GM21390 (cell line): Measurements from ENCODE around the gene GRWD1.
A peak's percentile ranks its signal among the peaks of the same experiment; 100 is the strongest.

Experiments
- ATAC-seq: cut with Tn5 transposase; IDR thresholded peaks from one replicate; pipeline ENCODE4 v1.9.1; 2021; ENCODE audit not compliant: unreplicated experiment

GRWD1 gene

GRCh38 chr19:48445606-48446481 is at the start of gene GRWD1:
GRWD1 (plus strand) TSS chr19:48445983; CDS start chr19:48446006, 23 bp downstream.
- ATAC-seq: peak; percentile 80

- no peak for ATAC-seq
Observed at GRCh38 chr19:48396016-48396823, 49.6 kb upstream of the GRWD1 start.

- ATAC-seq: no peak
Observed at GRCh38 chr19:48396824-48397176, 49.0 kb upstream of the GRWD1 start.

GRCh38 chr19:48397263-48398101 is 48.3 kb upstream of the GRWD1 start:
- no peak for ATAC-seq

GRCh38 chr19:48398102-48398374 is 47.7 kb upstream of the GRWD1 start:
- no peak for ATAC-seq

- peak; percentile 67 for ATAC-seq
Observed at GRCh38 chr19:48398375-48399235, 47.2 kb upstream of the GRWD1 start.

- no peak for ATAC-seq
Observed at GRCh38 chr19:48400018-48400742, 45.6 kb upstream of the GRWD1 start.

GRCh38 chr19:48401287-48401686 is 44.5 kb upstream of the GRWD1 start:
- no peak for ATAC-seq

GRCh38 chr19:48403606-48404005 is 42.2 kb upstream of the GRWD1 start:
- ATAC-seq: peak; percentile 55

GRCh38 chr19:48405010-48405659 is 40.6 kb upstream of the GRWD1 start:
- no peak for ATAC-seq

- ATAC-seq: no peak
Observed at GRCh38 chr19:48405850-48406249, 39.9 kb upstream of the GRWD1 start.

GRCh38 chr19:48413879-48414587 is 31.8 kb upstream of the GRWD1 start:
- ATAC-seq: no peak

GRCh38 chr19:48415395-48415794 is 30.4 kb upstream of the GRWD1 start:
- no peak for ATAC-seq

GRCh38 chr19:48415806-48416221 is 30.0 kb upstream of the GRWD1 start:
- ATAC-seq: no peak

GRCh38 chr19:48417421-48417820 is 28.4 kb upstream of the GRWD1 start:
- ATAC-seq: no peak

GRCh38 chr19:48418317-48419064 is 27.3 kb upstream of the GRWD1 start:
- no peak for ATAC-seq

- no peak for ATAC-seq
Observed at GRCh38 chr19:48419158-48419920, 26.4 kb upstream of the GRWD1 start.
